GM18498 (cell line): ENCODE results near the gene GRPR.

Source experiments
- ATAC-seq: cut with Tn5 transposase; IDR thresholded peaks from one replicate; pipeline ENCODE4 v1.9.1; 2021; ENCODE audit warnings: mild to moderate bottlenecking, moderate library complexity; ENCODE audit not compliant: unreplicated experiment

Gene GRPR

DNA sequence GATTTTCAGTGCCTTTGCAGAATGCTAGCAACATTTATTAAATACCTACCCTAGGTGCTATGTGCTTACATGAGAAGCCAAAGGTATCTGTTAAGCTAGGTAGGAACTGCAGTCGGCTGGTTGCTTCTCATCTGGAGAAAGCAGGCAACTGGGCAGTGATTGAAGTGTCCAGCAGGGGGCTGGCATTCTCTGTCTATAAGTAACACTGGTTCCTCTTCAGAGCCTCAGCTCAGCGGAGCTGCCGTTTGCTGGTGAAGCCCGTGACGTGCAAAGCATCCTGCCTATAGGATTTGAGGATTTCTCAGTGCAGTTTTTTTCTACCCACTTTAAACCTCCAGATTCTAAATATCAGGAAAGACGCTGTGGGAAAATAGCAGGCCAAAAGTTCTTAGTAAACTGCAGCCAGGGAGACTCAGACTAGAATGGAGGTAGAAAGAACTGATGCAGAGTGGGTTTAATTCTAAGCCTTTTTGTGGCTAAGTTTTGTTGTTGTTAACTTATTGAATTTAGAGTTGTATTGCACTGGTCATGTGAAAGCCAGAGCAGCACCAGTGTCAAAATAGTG is at the start of gene GRPR:
Gene GRPR (plus strand): TSS at position 344 of the 565 bp plus-strand sequence. CDS start 389 bp downstream, outside the sequence.
- peak; percentile 67 for ATAC-seq

DNA sequence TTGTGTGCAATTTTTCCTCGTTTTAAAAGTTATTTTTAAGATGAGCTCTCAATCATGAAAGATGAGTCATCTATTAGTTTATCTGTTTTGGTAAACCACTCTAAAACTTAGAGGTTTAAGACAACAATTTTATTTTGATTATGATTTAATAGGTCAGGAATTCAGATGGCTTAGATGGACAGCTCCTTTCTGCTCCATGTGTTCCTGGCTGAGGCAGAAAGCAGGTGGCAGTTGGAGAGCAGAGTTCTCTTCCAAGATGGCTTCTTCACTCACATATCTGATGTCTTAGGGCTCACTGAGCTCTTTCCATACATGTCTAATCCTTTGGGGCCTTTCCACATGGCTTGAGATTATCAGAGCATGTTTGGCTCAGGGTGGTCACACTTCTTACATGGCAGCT is 48.3 kb upstream of the GRPR start:
- ATAC-seq, result no peak

DNA sequence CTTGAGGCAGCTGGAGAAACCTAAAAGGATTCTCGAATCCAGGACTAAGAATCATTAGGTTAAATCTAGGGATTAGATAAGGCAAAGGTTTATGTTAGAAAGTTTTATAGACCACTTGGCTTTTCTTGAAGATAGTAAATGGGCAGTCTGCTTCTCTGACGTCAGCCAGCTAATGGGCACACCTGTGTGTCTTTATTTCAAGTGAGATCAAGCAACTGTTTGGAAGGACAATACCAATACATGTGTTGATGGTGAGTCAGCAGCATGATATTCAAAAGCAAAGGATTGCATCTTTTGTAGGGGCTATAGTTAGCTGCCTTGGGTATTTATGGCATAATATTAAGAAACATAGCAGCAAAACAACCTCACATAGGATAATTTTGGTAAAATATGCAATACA is 46.5 kb upstream of the GRPR start:
- ATAC-seq, result no peak

DNA sequence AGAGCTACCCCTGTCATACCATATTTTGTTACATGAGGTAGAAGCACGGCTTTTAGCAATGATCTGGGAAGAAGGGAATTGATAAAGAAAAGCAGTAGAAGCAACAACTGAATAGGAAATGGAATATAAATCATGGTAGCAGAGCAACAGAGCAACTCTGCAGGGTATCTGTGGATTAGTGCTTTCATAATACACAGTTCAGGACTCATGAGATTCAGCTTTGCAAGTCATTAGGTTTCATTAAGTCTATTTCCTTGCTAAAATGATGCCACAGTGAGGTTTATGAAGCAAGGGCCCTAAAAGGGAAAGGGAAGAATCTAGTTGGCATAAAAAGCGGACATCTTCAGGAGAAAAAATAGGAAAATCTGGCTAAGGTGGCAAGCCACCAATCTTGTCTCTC is 45.6 kb upstream of the GRPR start:
- ATAC-seq, result no peak

DNA sequence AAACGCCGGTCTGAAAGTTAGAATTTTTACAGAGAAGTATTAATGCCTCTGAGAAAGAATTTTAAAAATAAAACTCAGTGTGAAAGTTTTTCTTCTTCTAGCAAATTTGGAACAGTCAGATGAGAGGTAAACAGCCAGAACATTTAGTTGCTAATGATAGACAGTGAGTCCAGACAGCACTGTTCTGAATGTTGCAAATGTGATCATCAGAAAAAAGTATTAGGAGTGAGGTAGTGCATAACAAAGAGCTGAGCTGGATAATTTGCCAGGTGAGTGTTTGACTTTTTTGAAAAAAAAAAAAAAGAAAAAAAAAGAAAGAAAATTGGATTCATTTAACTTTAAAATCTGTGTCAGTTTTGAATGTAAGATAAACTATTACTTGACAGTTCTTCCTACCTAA is 42.0 kb upstream of the GRPR start:
- no peak for ATAC-seq

DNA sequence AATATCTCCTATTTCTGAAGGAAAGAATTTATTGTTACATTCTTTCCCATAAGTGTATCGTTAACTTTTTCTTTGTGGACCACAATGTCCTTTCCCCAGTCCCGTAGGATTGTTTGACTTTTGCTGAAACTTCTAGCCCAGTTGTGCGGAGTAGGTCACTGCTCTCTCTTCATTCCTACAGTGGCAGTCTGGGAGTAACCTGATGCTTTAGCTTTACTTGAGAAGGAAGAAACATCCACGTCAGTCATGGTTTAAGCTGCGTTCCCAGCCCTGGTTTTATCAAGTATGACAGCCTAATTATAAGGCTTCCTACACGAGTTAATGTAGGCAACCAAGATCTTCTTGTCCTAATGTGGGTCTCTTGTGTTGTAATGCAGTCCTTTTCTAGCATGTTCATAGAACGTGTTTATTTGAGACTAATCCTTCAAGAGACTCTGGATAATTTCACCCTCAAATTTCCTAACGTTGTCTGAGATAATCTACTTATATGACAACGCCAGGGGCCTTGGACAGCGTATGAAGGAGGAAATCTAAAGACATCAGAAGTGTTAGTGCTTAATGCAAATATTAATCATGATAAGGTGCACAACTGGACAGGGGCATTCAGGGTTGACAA is 40.8 kb upstream of the GRPR start:
- no peak for ATAC-seq

DNA sequence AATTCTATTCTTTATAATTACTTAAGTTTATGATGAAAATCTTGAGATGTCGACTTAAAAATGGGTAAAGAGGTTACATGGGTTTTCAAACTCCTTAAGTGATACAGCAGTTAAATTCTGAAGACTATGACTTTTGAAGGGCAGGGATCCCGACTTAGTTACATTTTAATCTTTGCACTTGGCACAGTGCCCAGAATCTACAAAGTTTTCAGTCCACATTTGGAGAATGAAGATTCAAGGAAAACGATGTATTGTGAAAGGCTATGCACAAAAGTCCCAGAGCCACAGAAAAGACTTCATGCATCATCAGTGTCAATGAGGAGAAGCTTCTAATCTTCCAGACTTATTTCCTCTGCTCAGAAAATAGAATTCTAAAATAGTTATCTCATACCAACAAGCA is 36.3 kb upstream of the GRPR start:
- no peak for ATAC-seq

DNA sequence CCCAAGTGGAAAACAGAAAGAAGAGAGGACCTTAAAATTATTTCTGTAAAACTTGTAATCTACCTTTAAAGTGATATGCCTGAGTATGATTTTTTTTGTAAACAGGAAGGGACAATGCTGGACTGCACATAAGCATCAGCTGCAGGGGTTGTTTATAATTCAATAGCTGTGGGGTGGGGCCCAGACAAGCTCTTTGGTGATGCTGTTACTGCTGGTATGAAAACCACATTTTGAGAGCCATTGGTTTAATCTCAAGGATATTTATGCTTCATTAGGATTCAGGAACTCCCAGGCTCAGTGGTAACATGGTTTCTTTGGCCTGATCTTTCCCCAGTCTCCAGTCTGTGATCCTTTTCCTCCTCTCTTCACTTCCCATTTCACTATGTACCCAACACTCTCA is 34.3 kb upstream of the GRPR start:
- no peak for ATAC-seq

DNA sequence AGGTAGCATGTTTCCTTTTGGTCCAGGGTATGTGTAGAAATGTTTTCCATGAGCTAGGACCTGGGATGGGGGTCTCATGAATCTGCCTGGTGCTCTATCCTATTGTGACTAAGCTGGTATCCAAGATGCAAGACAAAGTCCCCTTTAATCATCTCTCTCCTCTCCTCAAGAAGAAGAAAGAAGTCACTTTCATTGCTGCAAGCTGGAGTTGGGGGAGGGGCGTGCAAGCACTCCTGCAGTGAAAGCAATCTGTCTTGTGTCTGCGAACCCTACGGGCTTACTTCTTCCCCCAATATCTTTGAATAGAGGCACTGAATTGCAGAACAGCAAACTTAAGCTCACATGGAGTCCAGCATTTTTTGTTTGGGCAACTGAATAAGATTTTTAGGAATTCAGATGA is 27.2 kb upstream of the GRPR start:
- ATAC-seq, result no peak

DNA sequence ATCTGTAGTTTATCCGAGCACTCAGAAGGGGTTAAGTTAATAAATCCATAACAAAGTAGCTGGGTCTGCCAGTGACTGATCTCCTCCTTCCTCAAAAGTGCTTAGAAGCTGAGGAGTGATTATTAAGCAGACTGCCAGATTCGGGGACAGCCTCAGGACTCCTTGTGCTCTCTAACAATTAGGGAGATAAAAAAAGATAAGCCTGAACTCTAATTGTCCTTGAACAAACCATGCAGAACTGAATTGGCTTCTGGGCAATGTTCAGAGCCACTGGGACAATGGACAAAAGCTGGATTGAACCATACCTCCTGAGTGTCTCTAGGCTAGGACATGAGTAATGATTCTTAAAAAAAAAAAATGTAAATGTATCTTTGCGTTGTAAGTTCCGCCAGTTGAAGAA is 22.7 kb upstream of the GRPR start:
- ATAC-seq, result no peak

DNA sequence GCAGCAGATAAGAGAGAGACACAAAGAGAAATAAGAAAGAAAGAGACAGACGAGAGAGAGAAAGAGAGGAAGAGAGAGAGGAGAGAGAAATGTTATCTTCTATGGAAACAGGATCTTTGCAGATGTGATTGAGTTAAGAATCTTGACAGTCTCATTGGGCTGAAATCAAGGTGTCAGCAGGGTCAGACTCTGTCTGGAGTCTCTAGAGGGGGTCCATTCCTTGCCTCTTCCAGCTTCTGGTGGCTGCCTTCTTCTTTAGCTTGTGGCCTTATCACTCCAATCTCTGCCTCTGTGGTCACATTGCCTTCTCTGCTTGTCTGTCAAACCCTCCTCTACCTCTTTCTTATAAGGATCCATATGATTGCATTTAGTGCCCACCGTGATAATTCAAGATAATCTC is 21.8 kb upstream of the GRPR start:
- ATAC-seq, result no peak

DNA sequence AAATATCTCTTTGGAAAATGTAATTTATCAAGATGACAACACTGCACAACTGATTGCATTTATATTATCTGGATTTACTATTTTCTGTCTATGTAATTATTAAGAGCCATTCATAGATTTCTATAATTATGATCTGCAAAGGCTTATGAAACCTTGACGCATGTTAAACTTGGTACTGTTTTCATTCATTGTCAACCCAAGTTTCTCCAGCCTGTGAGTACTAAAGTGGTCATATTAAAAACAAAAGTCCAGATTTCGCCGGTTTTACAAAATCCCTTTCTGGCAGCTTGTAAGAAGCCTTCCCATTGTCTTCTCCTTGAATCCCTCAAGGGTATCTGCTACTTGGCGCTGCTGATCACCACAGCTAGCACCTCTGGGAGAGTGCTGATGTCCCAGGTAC is 19.7 kb upstream of the GRPR start:
- no peak for ATAC-seq

DNA sequence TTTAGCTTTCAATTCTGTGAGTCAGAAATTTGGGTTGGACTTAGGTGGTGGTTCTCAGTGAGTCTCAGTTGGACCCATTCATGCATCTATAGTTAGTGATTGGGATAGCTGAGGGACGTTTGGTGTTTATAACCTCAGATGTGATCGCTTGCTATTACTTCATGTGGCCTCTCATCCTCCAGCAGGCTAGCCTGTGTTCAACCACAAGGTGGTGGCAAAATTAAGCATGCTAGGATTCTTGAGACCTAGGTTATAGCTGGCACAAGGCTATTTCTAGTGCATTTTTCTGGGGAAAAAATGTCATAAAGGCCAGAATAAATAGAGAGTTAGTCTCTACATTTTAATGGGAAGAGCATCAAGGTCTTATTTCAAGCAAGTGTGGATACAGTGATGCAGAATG is 10.9 kb upstream of the GRPR start:
- ATAC-seq, result no peak

DNA sequence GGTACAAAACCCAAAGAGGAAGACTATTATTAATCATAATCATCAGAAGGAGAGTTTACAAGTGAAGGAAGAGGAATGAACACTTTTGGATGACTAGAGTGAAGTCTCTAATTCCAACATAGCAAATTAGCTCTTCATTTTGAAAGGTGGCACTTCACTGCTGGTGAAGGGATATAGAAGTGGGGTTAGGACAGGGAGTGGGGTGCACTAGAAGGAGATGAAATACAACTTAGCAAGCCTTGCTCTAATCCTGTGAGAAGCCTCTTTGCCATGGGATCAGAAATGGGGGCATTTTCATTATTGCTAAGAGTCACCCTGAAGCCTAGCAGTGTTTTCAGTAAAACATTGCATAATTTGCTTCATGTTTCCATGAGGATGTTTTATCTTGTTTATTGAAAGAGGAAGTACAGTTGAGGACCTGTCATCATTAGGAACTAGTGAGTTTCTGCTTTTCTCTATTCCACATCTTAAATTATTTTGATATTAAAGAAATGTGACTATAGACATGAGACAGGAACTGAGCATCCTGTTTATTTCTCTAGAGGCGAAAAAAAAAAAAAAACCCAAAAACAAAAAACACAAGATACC is 9.3 kb upstream of the GRPR start:
- no peak for ATAC-seq

DNA sequence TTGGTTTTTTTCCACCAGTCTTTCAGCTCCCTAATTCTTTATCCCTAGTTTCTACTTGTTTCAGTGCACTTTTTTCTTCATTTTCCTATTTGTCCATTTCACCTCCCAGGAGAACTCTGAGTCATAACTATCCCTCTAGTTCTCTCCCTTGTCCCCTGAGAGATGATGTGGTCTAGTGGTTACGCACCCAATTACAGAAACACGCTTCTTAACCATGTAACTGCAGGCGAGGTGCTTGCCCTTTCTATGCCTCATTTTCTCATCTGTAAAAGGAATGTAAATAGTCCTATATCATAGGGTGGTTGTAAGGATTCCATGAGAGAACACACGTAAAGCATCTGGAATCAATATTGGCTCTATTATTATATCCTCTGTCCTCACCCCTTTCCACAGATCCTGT is 8.8 kb upstream of the GRPR start:
- ATAC-seq, result no peak

DNA sequence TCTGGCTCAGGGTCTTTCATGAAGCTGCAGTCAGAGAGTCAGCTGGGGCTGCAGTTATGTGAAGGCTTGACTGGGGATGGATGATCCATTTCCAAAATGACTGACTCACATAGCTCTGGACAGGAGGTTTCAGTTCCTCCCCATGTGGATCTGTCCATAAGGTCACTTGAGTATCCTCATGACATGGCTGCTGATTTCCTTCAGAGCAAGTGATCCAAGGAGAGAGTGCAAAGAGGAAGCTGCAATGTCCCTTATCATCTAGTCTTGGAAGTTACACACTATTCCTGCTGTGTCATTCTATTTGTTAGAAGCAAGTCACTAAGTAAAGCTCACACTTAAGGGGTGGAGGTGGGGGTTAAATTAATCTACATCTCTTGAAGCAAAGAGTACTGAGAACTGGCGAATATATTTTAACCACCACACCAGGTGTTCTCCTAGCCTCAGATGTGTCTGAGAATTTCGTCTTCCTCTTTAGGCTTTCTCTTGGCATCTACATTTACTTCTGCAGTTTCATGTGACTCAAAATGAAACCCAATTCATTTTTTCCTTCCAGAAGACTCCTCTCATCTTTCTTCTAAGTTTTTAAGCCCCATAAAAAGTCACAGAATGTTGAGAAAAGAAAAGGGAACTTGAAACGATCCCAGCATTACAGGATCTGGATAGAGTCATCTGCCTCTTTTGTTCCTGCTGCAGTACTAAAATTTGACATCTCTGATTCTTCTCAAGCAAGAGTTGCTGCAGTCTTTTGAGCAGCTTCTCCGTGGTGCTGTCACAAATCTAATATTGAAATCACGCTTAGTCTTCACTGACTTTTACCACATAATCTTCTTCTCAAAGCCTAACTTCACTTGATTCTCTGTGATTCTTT is 3.8 kb upstream of the GRPR start:
- peak; percentile 89 for ATAC-seq

DNA sequence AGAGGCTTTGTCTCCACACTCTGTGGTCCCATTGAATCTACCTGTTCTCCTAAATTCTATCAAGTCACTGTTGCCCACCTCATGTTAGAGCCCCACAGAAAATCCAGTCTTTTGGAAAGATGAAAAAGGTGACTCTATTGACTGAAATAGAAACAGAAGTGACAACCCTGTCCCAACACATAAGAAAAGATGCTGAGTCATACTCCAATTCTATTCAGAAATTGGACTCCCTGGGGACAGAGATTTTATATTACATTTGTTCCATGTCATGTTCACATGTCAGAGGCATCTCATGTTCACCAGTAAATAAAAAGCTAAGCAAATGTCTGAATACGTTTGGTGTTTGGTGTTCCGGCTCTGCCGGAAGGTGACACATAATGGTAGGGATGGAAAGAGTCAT is 2.9 kb upstream of the GRPR start:
- ATAC-seq, result no peak

DNA sequence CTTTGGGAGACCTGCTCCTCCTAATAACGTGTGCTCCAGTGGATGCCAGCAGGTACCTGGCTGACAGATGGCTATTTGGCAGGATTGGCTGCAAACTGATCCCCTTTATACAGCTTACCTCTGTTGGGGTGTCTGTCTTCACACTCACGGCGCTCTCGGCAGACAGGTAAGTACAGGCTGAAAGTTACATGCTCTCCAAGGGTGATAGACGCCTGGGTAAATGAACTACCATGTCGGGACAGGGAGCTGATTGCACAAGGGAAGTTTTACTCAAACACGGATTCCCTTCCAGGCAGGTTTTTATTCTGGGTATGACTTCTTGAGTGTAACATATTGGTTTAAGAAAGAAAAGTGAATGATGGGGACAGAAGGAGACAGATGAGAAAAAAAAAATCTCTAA is 836 bp downstream of the GRPR start:
- no peak for ATAC-seq

DNA sequence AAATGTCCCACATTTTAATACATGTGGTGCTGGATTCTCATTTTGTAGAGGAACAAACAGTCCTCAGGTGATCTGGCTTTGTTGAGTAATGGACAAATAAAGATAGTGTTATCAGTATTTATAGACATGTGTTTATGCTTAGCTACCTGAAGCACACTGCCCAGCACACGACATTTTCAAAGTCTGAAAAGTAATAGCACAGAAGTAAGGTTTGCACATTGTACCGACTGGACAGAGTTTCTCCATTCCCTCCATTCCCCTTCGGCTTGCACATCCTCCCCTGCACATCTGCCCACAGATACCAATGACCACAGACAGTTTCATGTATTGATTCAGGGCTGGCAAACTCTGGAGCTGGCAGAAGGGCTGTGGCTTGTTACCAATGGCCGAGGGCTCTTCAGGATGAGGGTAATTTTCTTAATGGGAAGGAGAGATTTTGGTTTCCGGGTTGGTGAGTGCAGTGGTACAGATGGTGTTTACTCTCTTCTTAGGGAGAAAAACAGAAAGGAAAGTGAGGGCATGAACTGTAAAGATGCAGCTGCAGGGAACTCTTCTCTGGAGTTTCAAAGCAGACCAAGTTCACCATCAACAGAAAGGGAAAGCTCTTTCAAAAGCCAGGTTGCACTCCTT is 2.3 kb downstream of the GRPR start:
- ATAC-seq, result no peak

DNA sequence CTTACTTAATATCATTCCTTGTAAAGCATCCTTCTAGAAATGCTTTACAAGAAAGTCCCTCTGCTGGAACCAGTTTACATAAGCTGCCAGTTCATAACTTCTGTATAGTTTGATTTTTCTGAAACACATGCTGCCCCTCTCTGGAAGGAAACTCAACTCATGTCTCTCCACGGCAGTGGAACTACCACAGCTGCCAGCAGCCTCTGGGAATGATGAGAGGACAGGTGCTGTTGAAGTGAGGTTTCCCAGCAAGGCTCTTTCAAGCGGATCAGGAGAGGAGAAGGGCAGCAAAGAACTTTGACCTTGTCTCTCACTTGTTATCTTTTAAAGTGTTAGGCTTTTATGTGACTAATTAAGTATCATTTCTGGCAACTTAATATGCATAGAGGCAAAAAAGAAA is 7.3 kb downstream of the GRPR start:
- ATAC-seq, result no peak

DNA sequence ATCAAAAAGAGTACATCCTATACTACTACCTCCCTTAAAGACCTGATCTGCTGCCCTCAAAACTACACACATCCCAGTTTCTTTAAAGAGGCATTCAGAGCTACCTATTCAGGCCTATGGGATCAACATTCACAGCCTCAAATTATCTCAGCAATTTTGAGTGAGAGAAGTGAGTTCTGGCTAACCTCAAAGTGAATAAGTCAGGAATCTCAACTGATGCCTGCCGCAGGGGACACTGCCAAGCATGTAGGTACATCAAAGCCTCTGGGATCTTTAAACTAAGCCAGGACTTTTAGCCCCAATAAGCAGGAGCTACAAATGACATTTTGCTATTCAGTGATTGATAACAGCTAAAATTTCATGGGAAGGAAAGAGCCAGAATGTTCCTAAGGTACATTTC is 11.6 kb downstream of the GRPR start:
- no peak for ATAC-seq
